Measurements from ENCODE around the gene PTPRG.

PTPRG gene

GRCh38 chr3:62114763-62115162 is 553.4 kb downstream of the PTPRG start:
- no peak for DNase-seq (ENCODE audit: low spot score)

DNA sequence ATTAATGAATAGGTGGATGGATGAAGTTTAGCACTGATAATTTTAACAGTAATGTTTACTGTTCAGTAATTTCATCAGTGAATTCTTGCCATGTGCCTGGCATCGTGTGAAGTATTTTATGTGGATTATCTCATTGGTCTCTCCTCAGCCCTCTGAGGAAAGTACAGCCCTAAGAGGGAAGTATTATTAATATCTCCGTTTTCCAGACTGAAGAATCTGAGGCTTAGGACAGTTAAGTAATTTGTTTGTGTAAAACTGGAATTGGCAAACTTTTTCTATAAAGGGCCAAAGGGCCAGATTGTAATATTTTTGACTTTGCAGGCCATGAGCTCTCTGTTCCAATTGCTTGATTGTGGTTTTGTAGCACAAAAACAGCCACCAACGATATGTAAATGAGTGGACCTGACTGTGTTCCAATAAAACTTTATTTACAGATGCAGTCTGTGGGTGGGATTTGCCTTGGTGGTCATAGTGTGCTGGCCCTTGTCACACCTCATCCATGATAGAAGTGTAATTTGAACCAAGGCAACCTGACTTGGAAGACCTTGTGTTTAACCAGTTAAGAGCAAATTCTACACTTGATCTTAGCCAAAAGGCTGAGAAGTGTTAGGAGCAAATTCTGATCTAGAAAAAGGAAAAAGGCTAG is 556.7 kb downstream of the PTPRG start:
- no peak for DNase-seq (ENCODE audit: low spot score)

- DNase-seq (ENCODE audit: low spot score): no peak
Observed at GRCh38 chr3:62119139-62119538, 557.8 kb downstream of the PTPRG start.

GRCh38 chr3:62122819-62123218 is 561.4 kb downstream of the PTPRG start:
- DNase-seq (ENCODE audit: low spot score): no peak

DNA sequence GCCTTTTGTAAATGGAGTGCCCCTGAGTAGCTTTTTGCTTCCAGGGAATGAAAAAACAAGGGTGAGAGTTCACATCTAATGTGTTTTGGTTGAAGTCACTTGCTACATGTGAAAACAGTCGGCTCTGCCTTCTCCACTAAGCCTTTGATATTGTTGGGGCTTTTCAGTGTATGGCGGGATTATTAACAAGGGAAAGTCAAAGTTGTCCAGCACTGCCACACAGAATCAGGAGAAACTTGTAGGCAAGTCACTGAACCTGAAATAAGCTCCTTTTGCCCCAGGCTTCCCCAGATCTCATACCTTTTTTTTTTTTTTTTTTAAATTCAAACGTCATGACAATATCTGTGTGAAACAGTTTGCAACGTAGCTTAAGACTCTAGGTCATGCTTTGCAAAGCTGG is 564.0 kb downstream of the PTPRG start:
- no peak for DNase-seq (ENCODE audit: low spot score)

DNA sequence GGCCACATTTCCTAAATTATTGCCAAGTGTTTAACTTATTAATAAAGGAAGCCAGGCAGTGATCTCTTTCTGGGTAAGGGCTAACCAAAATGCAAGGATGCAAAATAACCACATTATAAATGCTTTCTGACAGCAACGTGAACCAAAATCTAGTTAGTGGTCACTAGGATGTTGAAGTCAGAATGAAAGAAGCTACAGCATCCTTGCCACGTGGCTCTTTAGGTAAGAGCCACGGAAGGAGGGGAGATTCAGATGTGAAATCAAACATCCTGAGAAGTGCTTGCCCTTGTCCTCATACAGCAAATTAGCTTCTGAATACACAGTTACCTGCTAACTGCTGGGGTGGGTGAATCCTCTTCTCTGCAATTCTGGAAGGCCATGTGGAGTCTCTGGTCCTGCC is 565.7 kb downstream of the PTPRG start:
- DNase-seq (ENCODE audit: low spot score): no peak

GRCh38 chr3:62128051-62128450 is 566.7 kb downstream of the PTPRG start:
- no peak for DNase-seq (ENCODE audit: low spot score)

DNA sequence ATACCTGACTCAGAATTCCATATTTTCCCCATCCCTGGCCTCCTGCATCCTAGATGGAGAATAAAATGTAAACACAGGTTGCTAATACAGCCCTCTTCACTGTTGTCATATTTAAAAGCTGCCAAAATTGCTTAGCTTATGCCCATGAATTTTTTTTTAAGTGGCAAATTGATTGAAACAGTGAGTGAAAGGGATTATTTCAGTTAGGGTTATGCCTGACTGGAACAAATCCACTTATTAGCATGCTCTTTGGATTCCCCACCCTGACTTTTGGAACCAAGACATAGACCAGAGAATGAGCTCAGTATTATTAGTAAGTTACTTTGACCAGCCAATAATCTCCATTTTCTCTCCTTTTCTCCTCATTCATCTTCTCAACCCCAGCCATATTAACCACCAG is 567.3 kb downstream of the PTPRG start:
- no peak for DNase-seq (ENCODE audit: low spot score)

GRCh38 chr3:62131050-62131449 is 569.7 kb downstream of the PTPRG start:
- DNase-seq (ENCODE audit: low spot score): no peak

DNA sequence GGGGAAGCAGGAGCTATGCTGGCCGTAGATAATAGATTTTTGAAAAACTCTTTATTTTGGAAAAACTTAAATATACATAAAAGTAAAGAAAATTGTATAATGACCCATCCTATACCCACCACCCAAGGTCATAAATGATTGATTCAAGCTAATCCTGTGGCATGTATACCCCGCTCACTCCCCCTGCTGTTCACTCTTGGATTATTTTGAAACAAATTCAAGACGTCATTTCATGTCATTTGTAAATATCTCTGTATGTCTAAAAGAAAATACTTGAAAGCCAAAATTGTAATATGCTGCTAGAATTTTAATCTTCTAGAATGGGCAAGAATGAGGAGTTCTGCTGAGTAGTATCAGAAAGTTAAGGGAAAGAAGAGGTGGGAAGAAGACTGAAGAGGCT is 570.2 kb downstream of the PTPRG start:
- peak; percentile 14 for DNase-seq (ENCODE audit: low spot score)

- DNase-seq (ENCODE audit: low spot score): no peak
Observed at GRCh38 chr3:62132027-62132602, 570.7 kb downstream of the PTPRG start.

DNA sequence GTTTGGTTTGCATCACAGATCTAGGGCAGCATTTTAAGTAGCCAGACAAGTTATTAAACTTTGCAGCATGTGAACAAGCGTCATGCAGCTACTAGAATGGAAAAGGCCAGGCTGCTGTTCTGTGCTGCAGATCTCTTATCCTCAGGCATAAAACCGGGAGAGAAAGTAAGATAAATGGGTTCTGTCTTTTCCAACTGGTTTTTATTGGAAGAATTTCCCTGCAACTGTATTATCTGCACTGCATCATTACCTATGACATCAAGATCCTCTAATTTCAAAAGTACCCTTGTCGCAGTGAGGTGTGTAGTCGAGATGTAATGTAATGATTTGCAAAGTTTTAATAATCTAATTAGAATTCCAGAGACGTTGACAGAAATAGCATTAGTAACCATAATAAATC is 571.6 kb downstream of the PTPRG start:
- DNase-seq (ENCODE audit: low spot score): no peak

GRCh38 chr3:62134061-62134496 is 572.7 kb downstream of the PTPRG start:
- DNase-seq (ENCODE audit: low spot score): no peak

DNA sequence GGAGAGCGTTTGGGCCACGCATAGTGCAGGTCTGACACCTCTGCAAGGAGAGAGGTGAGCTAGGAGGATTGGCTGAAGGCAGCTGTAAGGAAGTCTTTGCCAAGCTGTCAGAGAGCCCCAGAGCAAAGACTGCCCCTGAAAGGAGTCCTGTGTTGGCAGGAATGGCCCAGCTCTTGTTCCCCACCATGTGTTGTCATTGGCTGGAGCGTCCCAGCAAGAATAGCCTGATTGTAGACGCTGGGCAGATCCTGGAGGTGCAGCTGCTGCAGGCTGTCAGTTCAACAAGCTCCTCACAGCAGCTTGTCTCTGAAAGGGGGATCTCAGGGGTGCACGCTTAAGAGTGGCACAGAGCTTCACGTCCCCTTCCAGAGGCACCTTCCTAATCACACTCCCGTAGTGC is 574.4 kb downstream of the PTPRG start:
- DNase-seq (ENCODE audit: low spot score): no peak

GRCh38 chr3:62139957-62140356 is 578.6 kb downstream of the PTPRG start:
- DNase-seq (ENCODE audit: low spot score): no peak

DNA sequence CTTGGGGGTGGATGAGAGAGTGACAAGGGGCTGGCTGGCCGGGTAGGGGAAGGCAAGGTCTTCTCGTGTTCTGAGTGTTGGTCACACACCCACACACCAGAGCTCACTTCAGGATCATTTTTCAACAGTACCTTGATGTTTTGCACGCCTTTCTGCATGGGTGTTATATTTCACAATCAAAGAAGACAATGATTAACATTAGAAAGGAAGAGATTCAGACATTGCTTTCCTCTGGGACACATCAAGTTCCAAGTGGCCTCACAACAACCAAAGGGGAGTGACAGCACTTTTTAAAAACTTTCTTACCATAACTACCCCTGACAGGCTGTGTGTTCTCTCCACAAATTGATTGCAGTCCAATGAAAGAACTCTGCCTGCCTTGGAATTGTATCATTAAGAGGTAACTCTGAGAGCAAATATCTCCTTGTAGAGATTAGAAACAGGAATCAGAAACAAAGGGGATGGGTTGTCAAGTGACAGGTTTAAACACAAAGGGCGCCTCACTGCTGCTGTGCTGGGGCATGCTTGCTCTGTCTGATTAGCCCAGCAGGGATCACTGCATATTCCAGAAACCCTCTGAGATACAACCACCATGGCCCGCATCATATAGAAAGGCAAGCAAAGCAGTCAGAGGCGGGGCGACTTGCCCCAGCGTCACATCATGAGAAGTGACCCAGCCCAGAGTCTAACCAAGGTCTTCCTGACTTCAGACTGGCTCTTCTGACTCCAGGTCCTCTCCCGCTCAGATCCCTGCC is 581.1 kb downstream of the PTPRG start:
- DNase-seq (ENCODE audit: low spot score): no peak

DNA sequence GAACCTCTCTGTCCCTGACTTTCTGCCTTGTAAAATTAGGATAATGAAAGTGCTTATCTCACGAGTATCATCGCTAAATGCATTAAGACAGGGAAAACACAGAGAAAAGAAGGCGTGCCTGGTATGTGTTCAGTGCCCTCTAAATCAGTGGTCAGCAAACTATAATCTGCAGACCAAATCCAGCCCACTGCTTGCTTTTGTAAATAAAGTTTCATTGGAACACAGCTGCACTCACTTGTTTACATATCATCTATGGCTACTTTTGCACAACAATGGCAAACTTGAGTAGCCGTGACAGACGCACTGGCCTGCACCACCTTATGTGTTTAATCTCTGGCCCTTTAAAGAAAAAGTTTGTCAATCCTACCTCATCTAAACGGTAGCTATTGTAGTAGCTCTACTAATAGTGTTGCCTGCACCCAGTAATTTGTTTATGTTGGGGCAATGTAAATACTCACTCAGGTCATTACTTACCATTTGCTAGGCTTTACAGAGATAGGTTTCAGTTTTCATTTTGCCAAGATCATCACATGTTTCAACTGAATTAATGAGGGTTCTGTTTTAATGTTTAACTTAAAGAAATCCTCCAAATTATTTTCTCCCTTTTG is 582.6 kb downstream of the PTPRG start:
- no peak for DNase-seq (ENCODE audit: low spot score)

DNA sequence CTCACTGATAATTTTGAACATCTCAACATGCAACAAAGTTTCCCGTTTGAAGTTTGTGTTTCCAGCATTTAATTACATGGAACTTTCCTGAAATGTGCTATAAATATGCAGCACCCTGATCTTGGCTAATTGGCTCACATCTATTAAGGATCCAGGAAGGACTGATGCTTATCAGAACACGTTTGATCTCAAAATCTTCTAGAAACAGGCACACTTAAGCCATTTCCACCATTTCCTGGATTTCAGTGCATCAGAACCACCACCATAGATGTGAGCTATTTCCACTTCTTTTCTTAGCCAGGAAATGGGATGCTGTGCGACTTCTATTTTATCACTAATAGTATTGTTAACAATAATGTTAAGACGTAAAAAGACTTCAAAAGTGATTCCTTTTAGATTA is 583.1 kb downstream of the PTPRG start:
- no peak for DNase-seq (ENCODE audit: low spot score)

GRCh38 chr3:62145086-62145757 is 583.9 kb downstream of the PTPRG start:
- no peak for DNase-seq (ENCODE audit: low spot score)

DNA sequence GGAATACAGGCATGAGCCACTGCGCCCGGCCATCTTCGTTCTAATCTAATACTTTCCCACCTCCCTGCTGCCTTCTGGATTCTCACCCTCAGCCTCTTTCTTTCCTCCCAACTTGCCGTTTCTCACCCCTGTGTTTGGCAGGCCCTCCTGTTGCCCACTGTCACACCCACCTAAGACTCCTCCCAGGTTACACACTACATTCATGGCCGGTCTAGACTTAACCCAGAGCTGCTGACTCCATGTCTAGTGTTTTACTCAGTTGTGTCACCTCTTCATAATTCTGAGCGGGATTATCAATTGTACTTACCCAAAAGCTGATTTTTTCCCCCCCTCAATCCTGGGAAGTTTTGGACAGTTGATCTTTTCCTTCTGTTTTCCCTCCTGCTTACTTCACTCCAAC is 588.2 kb downstream of the PTPRG start:
- no peak for DNase-seq (ENCODE audit: low spot score)

DNA sequence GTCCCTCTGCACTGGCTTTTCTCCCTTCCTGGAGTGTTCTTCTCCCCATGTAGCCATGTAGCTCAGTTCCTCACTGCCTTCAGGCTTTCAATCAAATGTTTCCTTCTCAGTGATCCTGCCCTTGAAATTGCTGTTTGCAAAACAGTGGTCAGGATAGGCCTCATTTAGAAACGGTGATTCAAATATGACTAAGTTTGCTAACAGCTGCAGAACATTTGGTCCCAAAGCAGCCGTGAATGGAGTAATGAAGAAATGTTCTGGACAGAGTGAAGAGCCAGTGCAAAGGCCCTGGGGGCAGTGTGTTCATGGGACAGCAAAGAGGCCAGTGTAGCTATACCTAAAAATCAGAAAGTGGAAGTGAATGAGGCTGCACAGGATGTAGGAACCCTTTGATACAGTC is 588.6 kb downstream of the PTPRG start:
- no peak for DNase-seq (ENCODE audit: low spot score)

GRCh38 chr3:62151591-62151990 is 590.2 kb downstream of the PTPRG start:
- DNase-seq (ENCODE audit: low spot score): no peak

DNA sequence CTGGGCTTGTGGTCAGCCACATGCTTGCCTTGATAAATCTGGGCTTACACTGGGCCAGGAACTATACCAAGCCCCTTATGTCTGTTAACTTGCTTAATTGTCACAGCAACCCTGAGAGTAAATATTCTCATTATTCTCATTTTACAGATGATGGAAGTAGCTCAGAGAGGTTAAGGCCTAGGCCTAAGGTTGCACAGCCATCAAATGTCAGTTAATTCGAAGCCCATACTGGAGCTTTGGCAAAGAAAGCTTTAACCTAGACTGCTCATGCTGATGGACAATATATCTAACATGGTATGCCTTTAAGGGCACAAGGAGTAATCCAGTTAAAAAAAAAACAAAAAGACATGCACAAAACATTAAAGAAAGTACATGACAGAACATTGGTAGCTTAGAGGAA is 591.9 kb downstream of the PTPRG start:
- DNase-seq (ENCODE audit: low spot score): no peak

Measured in HuH-7.5 (cell line).